ENCODE measurements around the gene RAB39B. TPM values are rescaled to one million over a fixed set of nuclear protein-coding genes. Genes with fewer than 3 reads are reported as not detected.
A peak's percentile ranks its signal among the peaks of the same experiment; 100 is the strongest.

Gene RAB39B
- total and polyA plus RNA-seq, 10 of the 15 experiments (the other 5 are each of a cell fraction or from before 2014, with no cell fraction given): 1.6 to 8.6 (median 6.7) TPM

DNA sequence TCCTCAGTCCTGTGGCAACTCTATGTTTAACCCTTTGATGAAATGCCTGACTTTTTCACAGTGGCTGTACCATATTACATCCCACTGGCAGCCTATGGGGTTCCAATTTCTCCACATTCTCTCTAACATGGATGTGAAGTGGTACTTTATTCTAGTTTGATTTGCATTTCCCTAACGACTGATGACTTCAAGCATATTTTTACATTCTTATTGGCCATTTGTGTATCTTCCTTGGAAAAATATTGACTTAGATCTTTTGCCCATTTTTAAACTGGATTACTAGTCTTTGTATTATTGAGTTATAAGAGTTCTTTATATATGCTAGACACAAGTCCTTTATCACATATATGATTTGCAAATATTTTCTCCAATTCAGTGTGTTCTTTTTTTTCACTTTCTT is 2.1 kb upstream of the RAB39B start (continued):
- TF ChIP-seq, protein P1, sequence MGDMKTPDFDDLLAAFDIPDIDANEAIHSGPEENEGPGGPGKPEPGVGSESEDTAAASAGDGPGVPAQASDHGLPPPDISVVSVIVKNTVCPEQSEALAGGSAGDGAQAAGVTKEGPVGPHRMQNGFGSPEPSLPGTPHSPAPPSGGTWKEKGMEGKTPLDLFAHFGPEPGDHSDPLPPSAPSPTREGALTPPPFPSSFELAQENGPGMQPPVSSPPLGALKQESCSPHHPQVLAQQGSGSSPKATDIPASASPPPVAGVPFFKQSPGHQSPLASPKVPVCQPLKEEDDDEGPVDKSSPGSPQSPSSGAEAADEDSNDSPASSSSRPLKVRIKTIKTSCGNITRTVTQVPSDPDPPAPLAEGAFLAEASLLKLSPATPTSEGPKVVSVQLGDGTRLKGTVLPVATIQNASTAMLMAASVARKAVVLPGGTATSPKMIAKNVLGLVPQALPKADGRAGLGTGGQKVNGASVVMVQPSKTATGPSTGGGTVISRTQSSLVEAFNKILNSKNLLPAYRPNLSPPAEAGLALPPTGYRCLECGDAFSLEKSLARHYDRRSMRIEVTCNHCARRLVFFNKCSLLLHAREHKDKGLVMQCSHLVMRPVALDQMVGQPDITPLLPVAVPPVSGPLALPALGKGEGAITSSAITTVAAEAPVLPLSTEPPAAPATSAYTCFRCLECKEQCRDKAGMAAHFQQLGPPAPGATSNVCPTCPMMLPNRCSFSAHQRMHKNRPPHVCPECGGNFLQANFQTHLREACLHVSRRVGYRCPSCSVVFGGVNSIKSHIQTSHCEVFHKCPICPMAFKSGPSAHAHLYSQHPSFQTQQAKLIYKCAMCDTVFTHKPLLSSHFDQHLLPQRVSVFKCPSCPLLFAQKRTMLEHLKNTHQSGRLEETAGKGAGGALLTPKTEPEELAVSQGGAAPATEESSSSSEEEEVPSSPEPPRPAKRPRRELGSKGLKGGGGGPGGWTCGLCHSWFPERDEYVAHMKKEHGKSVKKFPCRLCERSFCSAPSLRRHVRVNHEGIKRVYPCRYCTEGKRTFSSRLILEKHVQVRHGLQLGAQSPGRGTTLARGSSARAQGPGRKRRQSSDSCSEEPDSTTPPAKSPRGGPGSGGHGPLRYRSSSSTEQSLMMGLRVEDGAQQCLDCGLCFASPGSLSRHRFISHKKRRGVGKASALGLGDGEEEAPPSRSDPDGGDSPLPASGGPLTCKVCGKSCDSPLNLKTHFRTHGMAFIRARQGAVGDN (IDR thresholded peaks at IDR 0.05): no peak
- TF ChIP-seq, protein P2, sequence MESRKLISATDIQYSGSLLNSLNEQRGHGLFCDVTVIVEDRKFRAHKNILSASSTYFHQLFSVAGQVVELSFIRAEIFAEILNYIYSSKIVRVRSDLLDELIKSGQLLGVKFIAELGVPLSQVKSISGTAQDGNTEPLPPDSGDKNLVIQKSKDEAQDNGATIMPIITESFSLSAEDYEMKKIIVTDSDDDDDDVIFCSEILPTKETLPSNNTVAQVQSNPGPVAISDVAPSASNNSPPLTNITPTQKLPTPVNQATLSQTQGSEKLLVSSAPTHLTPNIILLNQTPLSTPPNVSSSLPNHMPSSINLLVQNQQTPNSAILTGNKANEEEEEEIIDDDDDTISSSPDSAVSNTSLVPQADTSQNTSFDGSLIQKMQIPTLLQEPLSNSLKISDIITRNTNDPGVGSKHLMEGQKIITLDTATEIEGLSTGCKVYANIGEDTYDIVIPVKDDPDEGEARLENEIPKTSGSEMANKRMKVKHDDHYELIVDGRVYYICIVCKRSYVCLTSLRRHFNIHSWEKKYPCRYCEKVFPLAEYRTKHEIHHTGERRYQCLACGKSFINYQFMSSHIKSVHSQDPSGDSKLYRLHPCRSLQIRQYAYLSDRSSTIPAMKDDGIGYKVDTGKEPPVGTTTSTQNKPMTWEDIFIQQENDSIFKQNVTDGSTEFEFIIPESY (IDR thresholded peaks at IDR 0.05): no peak
- TF ChIP-seq PAX5 (IDR thresholded peaks at IDR 0.05; ENCODE audit: borderline replicate concordance, low read depth, low read length) (no peak), EZH2 (IDR thresholded peaks at IDR 0.05; ENCODE audit: borderline replicate concordance, control insufficient read depth, low read depth, low read length) (no peak)

DNA sequence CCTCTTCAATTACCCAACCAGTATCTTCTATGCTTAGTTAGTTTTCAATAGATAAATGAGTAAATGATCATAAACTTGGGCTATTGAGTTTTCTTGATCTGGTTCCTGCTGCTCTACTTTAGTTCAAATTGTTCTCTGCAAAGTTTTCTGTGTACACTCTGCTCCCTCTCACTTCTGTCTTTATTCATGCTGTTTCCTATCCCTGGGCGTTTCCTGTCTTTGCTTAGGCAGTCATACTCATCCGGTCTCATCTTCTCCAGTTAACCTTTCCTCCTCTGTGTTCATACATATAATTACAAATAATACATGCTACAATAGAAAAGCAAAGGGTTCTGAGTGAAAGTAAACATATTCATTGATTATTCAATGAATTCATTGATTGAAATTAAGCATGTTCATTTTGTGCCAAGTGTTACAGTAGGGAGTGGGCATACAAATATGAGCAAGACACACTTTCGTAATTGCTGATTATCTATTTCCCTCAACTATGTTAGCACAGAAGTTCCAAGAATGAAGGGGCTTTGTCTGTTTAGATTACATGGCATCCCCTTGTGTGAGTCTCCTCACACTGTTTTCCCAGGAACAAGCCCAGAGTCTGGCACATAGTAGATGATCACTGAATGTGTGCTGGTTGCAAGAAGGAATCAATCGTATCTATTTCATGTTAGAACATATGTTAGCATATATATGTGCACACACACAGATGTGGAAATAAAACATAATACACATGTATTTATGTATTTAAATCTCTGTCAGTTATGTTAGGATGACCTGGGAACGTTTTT is 1.1 kb downstream of the RAB39B start:
- no peaks in the 10 kb centered on the region for H3K36me3 ChIP-seq (ENCODE audit: control insufficient read depth in 2 of 2, insufficient read depth in 2 of 2, low read length in 1 of 2)
- H3K27ac ChIP-seq (ENCODE audit: control insufficient read depth, insufficient read depth): peak overlapping the region; percentile 37
- H3K9me3 ChIP-seq (replicated peaks; ENCODE audit: control insufficient read depth, insufficient read depth, low read length): no peaks in the 10 kb centered on the region
- TF ChIP-seq IKZF2 (IDR thresholded peaks at IDR 0.05) (no peak), SREBF1 (IDR thresholded peaks at IDR 0.05; ENCODE audit: low read length) (no peak), MTA3 (IDR thresholded peaks at IDR 0.05; ENCODE audit: borderline replicate concordance, low read length) (no peak), EGR1 (IDR thresholded peaks at IDR 0.05; ENCODE audit: borderline replicate concordance in 1 of 2, low read depth in 2 of 2, low read length in 2 of 2) (no peak)
- TF ChIP-seq, protein P3, sequence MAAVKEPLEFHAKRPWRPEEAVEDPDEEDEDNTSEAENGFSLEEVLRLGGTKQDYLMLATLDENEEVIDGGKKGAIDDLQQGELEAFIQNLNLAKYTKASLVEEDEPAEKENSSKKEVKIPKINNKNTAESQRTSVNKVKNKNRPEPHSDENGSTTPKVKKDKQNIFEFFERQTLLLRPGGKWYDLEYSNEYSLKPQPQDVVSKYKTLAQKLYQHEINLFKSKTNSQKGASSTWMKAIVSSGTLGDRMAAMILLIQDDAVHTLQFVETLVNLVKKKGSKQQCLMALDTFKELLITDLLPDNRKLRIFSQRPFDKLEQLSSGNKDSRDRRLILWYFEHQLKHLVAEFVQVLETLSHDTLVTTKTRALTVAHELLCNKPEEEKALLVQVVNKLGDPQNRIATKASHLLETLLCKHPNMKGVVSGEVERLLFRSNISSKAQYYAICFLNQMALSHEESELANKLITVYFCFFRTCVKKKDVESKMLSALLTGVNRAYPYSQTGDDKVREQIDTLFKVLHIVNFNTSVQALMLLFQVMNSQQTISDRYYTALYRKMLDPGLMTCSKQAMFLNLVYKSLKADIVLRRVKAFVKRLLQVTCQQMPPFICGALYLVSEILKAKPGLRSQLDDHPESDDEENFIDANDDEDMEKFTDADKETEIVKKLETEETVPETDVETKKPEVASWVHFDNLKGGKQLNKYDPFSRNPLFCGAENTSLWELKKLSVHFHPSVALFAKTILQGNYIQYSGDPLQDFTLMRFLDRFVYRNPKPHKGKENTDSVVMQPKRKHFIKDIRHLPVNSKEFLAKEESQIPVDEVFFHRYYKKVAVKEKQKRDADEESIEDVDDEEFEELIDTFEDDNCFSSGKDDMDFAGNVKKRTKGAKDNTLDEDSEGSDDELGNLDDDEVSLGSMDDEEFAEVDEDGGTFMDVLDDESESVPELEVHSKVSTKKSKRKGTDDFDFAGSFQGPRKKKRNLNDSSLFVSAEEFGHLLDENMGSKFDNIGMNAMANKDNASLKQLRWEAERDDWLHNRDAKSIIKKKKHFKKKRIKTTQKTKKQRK (IDR thresholded peaks at IDR 0.05; ENCODE audit: low read depth, low read length): no peak
- TF ChIP-seq, protein P4, sequence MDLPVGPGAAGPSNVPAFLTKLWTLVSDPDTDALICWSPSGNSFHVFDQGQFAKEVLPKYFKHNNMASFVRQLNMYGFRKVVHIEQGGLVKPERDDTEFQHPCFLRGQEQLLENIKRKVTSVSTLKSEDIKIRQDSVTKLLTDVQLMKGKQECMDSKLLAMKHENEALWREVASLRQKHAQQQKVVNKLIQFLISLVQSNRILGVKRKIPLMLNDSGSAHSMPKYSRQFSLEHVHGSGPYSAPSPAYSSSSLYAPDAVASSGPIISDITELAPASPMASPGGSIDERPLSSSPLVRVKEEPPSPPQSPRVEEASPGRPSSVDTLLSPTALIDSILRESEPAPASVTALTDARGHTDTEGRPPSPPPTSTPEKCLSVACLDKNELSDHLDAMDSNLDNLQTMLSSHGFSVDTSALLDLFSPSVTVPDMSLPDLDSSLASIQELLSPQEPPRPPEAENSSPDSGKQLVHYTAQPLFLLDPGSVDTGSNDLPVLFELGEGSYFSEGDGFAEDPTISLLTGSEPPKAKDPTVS (IDR thresholded peaks at IDR 0.05; ENCODE audit: low read depth, low read length): no peak
- no peaks in the 10 kb centered on the region for H3K27me3 ChIP-seq (replicated peaks in 1 of 2; ENCODE audit: control insufficient read depth in 2 of 2, insufficient read depth in 2 of 2, low read length in 1 of 2)
- peak overlapping the region; percentile 65 for H3K9ac ChIP-seq (ENCODE audit: control insufficient read depth, insufficient read depth, low read length)
- POLR2A ChIA-PET: no interaction called here
- CTCF ChIA-PET: interaction anchor here (0.6 kb wide), 1 partner anchor 121 kb away, joined by 3 read pairs; no protein-coding TSS in a partner anchor
- WGBS (ENCODE audit: insufficient coverage, insufficient replicate concordance, low lambda C conversion rate, missing lambda C conversion rate): 18% methylated on average over 5 of the region's 5 CpGs
- no TSS peak for BruUV-seq (replicated peaks)
- peak overlapping the region; percentile 56 for H3K4me3 ChIP-seq
- in situ Hi-C loops (cut with MboI): no loop called here
- RAD21 ChIA-PET (ENCODE audit: unreplicated experiment): interaction anchor here (1.2 to 1.8 kb wide), 2 partner anchors 32 to 46 kb away, joined by 3 to 4 read pairs; no protein-coding TSS in a partner anchor
- peak overlapping the region; percentile 95 for H3K4me2 ChIP-seq (ENCODE audit: control insufficient read depth, insufficient read depth)
- SMC1A ChIA-PET (ENCODE audit: uncharacterized antibody, unreplicated experiment): no interaction called here
- ATAC-seq (peak; percentile 63), FAIRE-seq (no peak), DNase-seq (ENCODE audit: low read depth, low spot score) (no peak)
- intact Hi-C loops (cut with micrococcal nuclease; ENCODE audit: unreplicated experiment): no loop called here
- H3K79me2 ChIP-seq (ENCODE audit: control insufficient read depth, insufficient read depth, low read length): peaks cover 17% of the 10 kb centered on the region
- H2AFZ ChIP-seq (ENCODE audit: control insufficient read depth, low read depth, low read length): peak overlapping the region; percentile 82
- no peaks in the 10 kb centered on the region for H4K20me1 ChIP-seq (ENCODE audit: control insufficient read depth, insufficient read depth)
- no peaks in the 10 kb centered on the region for H3K4me1 ChIP-seq (ENCODE audit: control insufficient read depth, insufficient read depth, low read length)

All from GM12878 (cell line).